HG03575 (cell line): ENCODE results near the gene FGFR2.

Source experiments
- ATAC-seq: cut with Tn5 transposase; IDR thresholded peaks from one replicate; pipeline ENCODE4 v1.9.1; 2021; ENCODE audit not compliant: unreplicated experiment, insufficient number of reproducible peaks, low FRiP score; ENCODE audit errors: extremely low read depth

Gene FGFR2

DNA sequence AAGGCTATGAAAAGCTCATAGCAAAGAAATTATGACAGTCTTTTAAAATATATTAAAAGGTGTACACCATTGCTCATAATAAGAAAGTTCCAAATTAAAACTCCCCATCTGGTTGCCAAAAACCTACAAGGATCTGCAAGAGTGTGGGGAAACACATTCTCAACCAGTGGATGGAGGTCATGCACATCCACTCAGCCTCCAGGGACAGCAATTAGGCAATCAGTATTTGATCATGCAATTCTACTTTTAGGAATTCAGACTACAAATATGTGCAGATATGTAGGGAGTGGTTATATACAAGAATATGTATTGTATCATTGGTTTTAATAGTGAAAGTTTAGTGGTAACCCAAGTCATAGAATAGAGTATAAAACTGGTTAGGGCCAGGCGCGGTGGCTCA is 157.8 kb downstream of the FGFR2 start:
- no peak for ATAC-seq

DNA sequence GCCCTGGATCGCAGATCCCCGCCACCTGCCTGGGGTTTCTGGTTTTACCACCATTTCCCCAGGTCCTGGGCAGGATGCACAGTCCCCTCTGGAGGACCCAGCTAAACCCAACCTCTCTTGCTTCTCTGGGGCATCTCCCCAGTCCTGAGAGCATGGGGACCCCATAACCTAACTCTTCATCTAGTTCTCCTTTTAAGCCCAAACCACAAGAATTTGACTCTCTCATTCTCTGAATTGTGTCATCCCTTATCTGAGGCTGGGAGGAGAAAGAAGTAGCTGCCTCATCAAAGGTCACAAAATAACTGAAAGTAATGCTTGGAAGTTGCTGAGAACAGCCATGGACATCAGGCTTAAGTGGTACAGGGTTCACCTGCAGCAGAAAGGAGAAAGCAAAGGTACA is 159.9 kb downstream of the FGFR2 start:
- no peak for ATAC-seq

DNA sequence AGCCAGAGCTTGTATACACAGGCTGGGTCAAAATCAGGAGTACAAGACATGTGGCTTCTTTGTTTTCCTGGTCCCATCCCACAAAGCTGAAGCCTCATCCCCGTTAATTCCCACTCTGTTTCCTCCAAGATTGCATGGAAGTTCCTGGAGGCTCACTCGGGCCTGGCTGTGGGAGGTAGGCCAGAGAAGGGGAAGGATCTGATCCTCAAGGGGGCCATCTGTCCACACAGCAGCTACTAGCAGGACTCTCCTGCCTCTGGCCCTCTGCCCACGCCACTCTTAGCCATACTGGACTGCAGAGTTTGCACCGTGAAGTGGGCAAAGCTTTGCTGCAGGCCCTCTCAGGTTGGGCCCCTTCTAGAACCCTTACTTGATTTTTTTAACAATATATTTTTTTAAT is 160.6 kb downstream of the FGFR2 start:
- ATAC-seq: no peak

DNA sequence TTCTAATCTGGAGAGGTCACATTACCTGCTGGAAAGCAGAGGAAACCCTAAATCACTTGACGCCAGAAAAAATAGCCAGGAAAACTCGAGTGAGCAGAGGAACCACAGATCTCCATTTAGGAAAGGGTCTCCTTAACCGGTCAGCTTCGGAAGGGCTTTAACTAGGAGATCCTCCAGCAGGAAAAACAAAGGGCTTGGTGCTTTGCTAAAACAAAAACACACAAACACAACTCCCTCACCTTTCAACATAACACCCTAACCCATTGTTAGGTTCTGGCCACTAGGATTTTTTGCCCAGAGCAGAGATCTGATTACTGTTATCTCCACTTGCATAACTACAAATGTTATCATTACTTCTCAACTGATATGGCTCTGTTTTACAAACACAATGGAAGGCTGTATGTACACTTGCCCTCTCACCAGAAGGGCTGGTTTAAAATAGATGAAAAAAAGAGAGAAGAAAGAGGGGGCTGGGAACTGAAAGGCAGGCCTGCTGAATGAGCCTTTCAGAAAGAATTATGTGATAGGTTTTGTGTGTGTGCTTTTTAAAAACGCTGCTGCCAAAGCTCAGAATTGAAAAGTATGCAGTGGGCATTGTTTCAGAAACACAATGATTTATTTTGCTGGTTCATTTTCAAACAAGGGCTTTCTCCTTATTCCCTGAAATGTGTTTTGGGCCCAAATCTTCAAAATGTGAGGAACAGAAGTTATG is 161.5 kb downstream of the FGFR2 start:
- no peak for ATAC-seq

DNA sequence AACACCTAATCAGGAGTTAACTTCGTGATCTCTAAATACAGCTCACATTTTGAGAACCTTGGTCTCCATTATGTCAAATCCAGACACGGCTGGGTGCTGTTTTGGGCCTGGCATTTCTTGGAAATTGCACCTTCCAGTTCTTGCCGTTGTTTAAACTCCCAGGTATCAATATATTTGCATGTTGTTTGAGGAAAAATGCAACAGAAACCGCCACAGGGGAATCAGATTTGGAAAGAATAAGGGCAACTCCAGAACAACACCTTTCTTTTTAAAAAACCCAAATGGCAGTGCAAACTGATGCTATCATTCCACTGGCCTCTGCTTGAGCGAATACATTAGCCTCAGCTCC is 162.0 kb downstream of the FGFR2 start:
- ATAC-seq: no peak

DNA sequence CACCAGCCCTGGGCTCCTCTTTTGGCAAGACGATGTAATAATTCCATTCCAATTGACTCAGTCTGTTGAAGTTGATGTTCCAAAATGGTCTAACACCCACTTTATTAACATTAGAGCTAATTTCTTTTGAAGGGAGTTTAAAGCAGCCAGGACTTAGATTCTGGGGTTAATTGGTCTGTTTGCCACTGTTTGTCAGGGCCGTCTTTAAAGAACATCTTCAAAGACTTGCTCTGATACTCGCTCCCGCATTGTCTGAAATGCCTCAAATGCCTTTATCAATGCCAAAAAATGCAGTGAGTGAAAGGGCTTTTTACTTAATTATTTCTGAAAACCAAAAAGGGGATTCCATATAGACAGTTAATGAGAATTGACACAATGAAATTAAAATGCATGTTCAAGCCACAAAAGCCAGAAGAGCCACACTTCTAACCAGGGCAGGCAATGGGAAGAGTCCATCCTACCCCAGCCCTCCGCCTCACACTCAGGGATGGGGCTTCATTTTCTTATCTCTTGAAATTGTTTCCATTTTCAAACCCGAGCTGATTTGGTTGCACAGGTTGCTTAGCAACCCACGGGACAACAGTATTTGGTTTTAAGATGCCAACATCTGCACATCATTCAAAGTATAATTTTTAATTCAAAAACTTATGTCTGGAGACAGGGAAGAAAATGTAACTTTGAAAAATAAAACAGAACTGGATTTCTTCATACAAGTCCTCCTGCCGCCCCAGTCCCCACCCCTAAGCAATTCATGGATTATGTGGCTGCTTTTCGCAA is 163.0 kb downstream of the FGFR2 start:
- no peak for ATAC-seq

DNA sequence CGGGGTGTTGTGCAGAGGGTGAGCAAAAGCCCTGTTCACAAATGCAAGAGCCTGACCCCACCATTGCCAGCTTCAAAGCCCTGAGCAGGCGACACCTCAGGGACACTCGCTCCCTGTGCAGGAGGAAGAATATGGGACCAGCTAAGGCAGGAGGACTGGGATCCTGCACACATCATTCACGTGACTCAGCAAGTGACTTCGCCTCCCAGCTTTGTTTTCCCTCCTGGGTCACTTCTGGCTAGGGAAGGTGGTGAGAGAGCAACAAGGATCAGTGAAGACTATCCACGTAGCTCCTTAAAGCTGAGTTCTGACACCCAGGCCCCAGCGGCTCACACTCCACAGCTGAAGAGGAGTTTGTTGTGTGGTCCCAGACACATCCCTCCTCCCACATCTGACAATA is 164.3 kb downstream of the FGFR2 start:
- no peak for ATAC-seq

DNA sequence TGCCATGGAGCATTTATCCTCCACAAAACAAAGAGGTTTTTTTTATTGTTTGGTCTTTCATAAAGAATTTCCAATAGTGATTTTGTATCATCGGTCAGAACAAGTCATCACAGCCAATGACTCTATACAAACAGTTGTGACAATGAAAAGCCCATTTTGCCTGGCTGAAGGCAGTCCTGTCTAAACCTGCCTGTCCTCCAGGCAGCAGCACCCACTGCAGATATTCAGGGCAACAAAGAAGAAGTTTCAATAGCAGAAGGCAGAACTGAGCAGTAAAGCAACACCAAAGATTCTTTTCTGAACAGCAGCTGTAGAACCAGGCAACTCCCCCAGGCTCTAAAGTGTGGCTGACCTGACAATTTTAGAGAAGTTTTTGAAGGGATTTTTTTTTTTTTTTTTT is 169.4 kb downstream of the FGFR2 start:
- ATAC-seq: no peak
